Globus pallidus (tissue), 1 donor: Measurements from ENCODE around the gene DNAJC28.
"Not testable (repeated sequence)": the region's sequence is repeated elsewhere in the genome, so short reads cannot be mapped to it uniquely, and the experiment has no call there.

ENCODE experiments used
- DNase-seq: peaks from one replicate; pipeline ENCODE4 v3.0.0-alpha.2; 2015; ENCODE audit warnings: low spot score

DNAJC28 gene

GRCh38 chr21:33481314-33481943 lies 10.1 kb downstream of the DNAJC28 start:
- DNase-seq, result no peak

GRCh38 chr21:33480481-33481103 lies 10.9 kb downstream of the DNAJC28 start:
- no peak for DNase-seq

GRCh38 chr21:33479679-33480480 lies 11.6 kb downstream of the DNAJC28 start, which contains the start of gene TMEM50B:
TSS of gene TMEM50B (minus strand) at chr21:33479974. CDS start at chr21:33468885, 11,089 bp downstream.
- DNase-seq, result peak; percentile 96

GRCh38 chr21:33478935-33479678 lies 12.4 kb downstream of the DNAJC28 start:
- no peak for DNase-seq

GRCh38 chr21:33478182-33478581 lies 13.3 kb downstream of the DNAJC28 start:
- DNase-seq, result no peak

GRCh38 chr21:33477066-33477465 lies 14.4 kb downstream of the DNAJC28 start:
- DNase-seq, result no peak

- DNase-seq, result no peak
Observed at GRCh38 chr21:33473344-33473743, 18.2 kb downstream of the DNAJC28 start.

GRCh38 chr21:33470701-33471100 lies 20.8 kb downstream of the DNAJC28 start:
- no peak for DNase-seq

GRCh38 chr21:33469183-33469582 lies 22.3 kb downstream of the DNAJC28 start:
- not testable (repeated sequence) for DNase-seq

- no peak for DNase-seq
Observed at GRCh38 chr21:33461538-33462250, 29.8 kb downstream of the DNAJC28 start.

GRCh38 chr21:33458861-33459260 lies 32.7 kb downstream of the DNAJC28 start:
- DNase-seq, result no peak

GRCh38 chr21:33455686-33456446 lies 35.6 kb downstream of the DNAJC28 start:
- no peak for DNase-seq

GRCh38 chr21:33452362-33452761 lies 39.2 kb downstream of the DNAJC28 start:
- no peak for DNase-seq

- DNase-seq, result no peak
Observed at GRCh38 chr21:33451634-33452071, 39.9 kb downstream of the DNAJC28 start.

GRCh38 chr21:33449616-33450015 lies 41.9 kb downstream of the DNAJC28 start:
- no peak for DNase-seq

- not testable (repeated sequence) for DNase-seq
Observed at GRCh38 chr21:33446620-33447019, 44.9 kb downstream of the DNAJC28 start.

GRCh38 chr21:33444499-33444898 lies 47.0 kb downstream of the DNAJC28 start:
- DNase-seq, result no peak

- no peak for DNase-seq
Observed at GRCh38 chr21:33443194-33443593, 48.3 kb downstream of the DNAJC28 start.

GRCh38 chr21:33441489-33442477 lies 49.7 kb downstream of the DNAJC28 start:
- no peak for DNase-seq
